Calu3 (cell line): ENCODE results near the gene ESAM. TPM values are rescaled to one million over a fixed set of nuclear protein-coding genes. Genes with fewer than 3 reads are reported as not detected.
"Not testable (repeated sequence)": the region's sequence is repeated elsewhere in the genome, so short reads cannot be mapped to it uniquely, and the experiment has no call there.

Experiments
- BruUV-seq: library from RNA; stranded (reverse); fragments of 400-500 nt; replicated peaks from 2 replicates; lab custom pipeline; 2021; lab: Mats Ljungman, UMichigan
- CTCF ChIA-PET: fragments of 300-600 bp; sonication (Branson Sonifier 250); formaldehyde crosslinking; loops from one replicate; lab custom pipeline; 2022; ENCODE audit warnings: antibody characterized with exemption; lab: Charles Lee
- DNase-seq: peaks from one replicate; pipeline ENCODE4 v3.0.0; 2022
- H3K27ac Mint-ChIP-seq: one replicate; pipeline ENCODE4 v1.8.0; 2022; ENCODE audit warnings: mixed read lengths; ENCODE audit not compliant: unreplicated experiment
- H3K27me3 Mint-ChIP-seq: one replicate; pipeline ENCODE4 v1.8.0; 2022; ENCODE audit warnings: mixed read lengths; ENCODE audit not compliant: unreplicated experiment
- H3K36me3 Mint-ChIP-seq: one replicate; pipeline ENCODE4 v1.8.0; 2022; ENCODE audit warnings: mild to moderate bottlenecking, moderate library complexity, mixed read lengths; ENCODE audit not compliant: insufficient read depth, unreplicated experiment
- H3K4me1 Mint-ChIP-seq: one replicate; pipeline ENCODE4 v1.8.0; 2022; ENCODE audit warnings: mild to moderate bottlenecking, low read depth, mixed read lengths; ENCODE audit not compliant: unreplicated experiment
- H3K4me3 Mint-ChIP-seq: one replicate; pipeline ENCODE4 v1.8.0; 2022; ENCODE audit warnings: mild to moderate bottlenecking, low read depth, moderate library complexity, mixed read lengths; ENCODE audit not compliant: unreplicated experiment
- H3K9me3 Mint-ChIP-seq: one replicate; pipeline ENCODE4 v1.8.0; 2022; ENCODE audit warnings: low read depth, mixed read lengths; ENCODE audit not compliant: unreplicated experiment
- CTCF ChIP-seq: fragments of 200-600 bp; IDR thresholded peaks from one replicate; pipeline ENCODE4 v1.8.0; 2022; ENCODE audit warnings: antibody characterized with exemption; ENCODE audit not compliant: unreplicated experiment
- intact Hi-C: fragments of 100-400 bp; cut with micrococcal nuclease; formaldehyde crosslinking; loops from one replicate; pipeline ENCODE4 v1.10.0; 2022; ENCODE audit not compliant: unreplicated experiment
- total RNA-seq: library from RNA; stranded (reverse); gene quantifications from 2 replicates; pipeline ENCODE4 v1.2.3, GENCODE V29; 2022

Gene ESAM
- total RNA-seq, 1 experiment from 2014 or later: 1.1 TPM

- Mint-ChIP-seq H3K4me1 (peaks cover 7% of the 10 kb centered on the region), H3K9me3 (no peaks in the 10 kb centered on the region), H3K27me3 (no peaks in the 10 kb centered on the region), H3K27ac (no peak overlapping the region), H3K4me3 (no peak overlapping the region), H3K36me3 (no peaks in the 10 kb centered on the region)
- no TSS peak for BruUV-seq
- no peak for DNase-seq
- intact Hi-C loops: no loop called here
- CTCF ChIA-PET: no interaction called here
- no peak for TF ChIP-seq CTCF
Measured at GRCh38 chr11:124779568-124779967, 17.5 kb upstream of the ESAM start.

GRCh38 chr11:124778281-124778680, 16.2 kb upstream of the ESAM start:
- CTCF ChIA-PET: interaction anchor here (1.7 kb wide), 1 partner anchor 109 kb away, joined by 4 read pairs; no protein-coding TSS in a partner anchor
- DNase-seq: no peak
- Mint-ChIP-seq H3K9me3 (no peaks in the 10 kb centered on the region), H3K36me3 (no peaks in the 10 kb centered on the region), H3K27me3 (no peaks in the 10 kb centered on the region), H3K27ac (no peak overlapping the region), H3K4me3 (no peak overlapping the region), H3K4me1 (peaks cover 7% of the 10 kb centered on the region)
- TF ChIP-seq CTCF: no peak
- intact Hi-C loops: no loop called here
- BruUV-seq: no TSS peak

- DNase-seq: no peak
- no peak for TF ChIP-seq CTCF
- no peaks in the 10 kb centered on the region for H3K36me3 Mint-ChIP-seq
- no peak overlapping the region for H3K27ac Mint-ChIP-seq
- no peak overlapping the region for H3K4me3 Mint-ChIP-seq
- no TSS peak for BruUV-seq
- intact Hi-C loops: no loop called here
- no peaks in the 10 kb centered on the region for H3K27me3 Mint-ChIP-seq
- CTCF ChIA-PET: no interaction called here
- no peaks in the 10 kb centered on the region for H3K9me3 Mint-ChIP-seq
- H3K4me1 Mint-ChIP-seq: peaks cover 7% of the 10 kb centered on the region
Measured at GRCh38 chr11:124776865-124777645, 15.0 kb upstream of the ESAM start.

DNA sequence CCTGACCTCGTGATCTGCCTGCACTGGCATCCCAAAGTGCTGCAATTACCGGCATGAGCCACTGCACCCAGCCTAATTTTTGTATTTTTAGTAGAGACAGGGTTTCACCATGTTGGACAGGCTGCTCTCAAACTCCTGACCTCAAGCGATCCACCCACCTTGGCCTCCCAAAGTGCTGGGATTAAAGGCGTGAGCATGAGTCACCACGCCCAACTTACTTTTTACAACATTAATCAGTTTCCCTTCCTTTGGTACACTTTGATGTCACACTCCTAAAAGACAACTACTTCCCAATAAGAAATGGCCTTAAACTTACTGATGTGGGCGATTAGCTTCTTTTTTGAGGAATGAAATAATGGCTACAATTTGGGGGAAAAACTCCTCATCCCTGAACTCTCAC, 8.9 kb upstream of the ESAM start:
- H3K4me3 Mint-ChIP-seq, BruUV-seq, CTCF ChIA-PET, H3K4me1 Mint-ChIP-seq, DNase-seq, intact Hi-C loops, H3K9me3 Mint-ChIP-seq, H3K36me3 Mint-ChIP-seq, H3K27ac Mint-ChIP-seq, H3K27me3 Mint-ChIP-seq: not testable (repeated sequence)
